PC-3 (cell line): ENCODE results near the gene CORT.

Experiments
- CTCF ChIP-seq: fragments of 300-600 bp; sonication (generic); conservative IDR thresholded peaks from 2 replicates; pipeline ENCODE4 v1.5.1; 2017; ENCODE audit warnings: antibody characterized with exemption, low read depth, mild to moderate bottlenecking, low read length
- EZH2 ChIP-seq: fragments of 300-600 bp; sonication (generic); IDR thresholded peaks from one replicate; pipeline ENCODE4 v1.6.1; 2017; ENCODE audit warnings: antibody characterized with exemption, mild to moderate bottlenecking, low read length; ENCODE audit not compliant: unreplicated experiment

- TF ChIP-seq CTCF (no peak), EZH2 (no peak)
Observed at GRCh38 chr1:10479296-10479695, 29.5 kb downstream of the CORT start.
